ENCODE results near the gene FCER1G.

The FCER1G gene

DNA sequence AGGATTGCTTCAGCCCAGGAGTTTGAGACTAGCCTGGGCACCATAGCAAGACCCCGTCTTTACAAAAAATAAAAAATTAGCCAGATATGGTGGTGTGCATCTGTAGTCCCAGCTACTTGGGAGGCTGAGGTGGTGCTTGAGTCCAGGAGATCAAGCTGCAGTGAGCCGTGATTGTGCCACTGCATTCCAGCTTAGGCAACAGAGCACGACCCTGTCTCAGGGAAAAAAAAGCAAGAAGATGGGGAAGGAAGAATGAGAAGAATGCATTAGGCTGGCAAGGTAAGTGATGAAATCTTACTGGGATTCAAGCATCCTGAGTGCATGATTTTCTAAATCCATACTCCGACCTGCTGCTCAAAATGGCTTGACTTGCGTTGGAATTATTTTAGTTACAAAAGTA, 50.2 kb downstream of the FCER1G start:
- Mint-ChIP-seq H3K36me3 (no peaks in the 10 kb centered on the region), H3K27ac (no peak overlapping the region), H3K9me3 (no peaks in the 10 kb centered on the region), H3K27me3 (peaks cover 22 to 33% of the 10 kb centered on the region in 2 donors), H3K4me1 (peaks cover 21 to 28% of the 10 kb centered on the region in 2 donors), H3K4me3 (no peak overlapping the region)
- DNase-seq (no peak), ATAC-seq (replicated peaks) (no peak)

DNA sequence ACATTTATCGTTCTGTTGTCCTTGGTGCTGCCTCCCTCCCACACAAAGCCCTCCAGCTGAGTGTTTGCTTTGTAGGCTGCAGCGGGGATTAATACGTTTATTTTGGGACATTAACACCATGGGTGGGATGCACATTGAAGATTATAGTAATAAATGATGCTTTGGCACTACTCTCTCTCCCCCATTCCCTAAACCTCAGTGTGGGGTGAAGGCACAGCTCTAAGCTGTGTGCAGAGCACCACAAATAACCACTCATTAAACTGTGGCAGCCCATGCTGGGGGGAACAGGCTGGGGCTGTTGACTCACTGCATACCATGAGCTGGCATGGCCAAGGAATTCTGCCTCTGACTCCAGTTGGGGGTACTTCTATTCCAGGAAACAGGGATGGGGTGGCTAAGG, 51.1 kb downstream of the FCER1G start:
- peaks cover 16 to 24% of the 10 kb centered on the region in 2 donors for H3K27me3 Mint-ChIP-seq
- H3K4me1 Mint-ChIP-seq, result peaks cover 13 to 21% of the 10 kb centered on the region in 2 donors
- H3K4me3 Mint-ChIP-seq, result no peak overlapping the region
- H3K9me3 Mint-ChIP-seq, result no peaks in the 10 kb centered on the region
- peak overlapping the region; percentile 34 for H3K27ac Mint-ChIP-seq
- DNase-seq (no peak), ATAC-seq (replicated peaks) (no peak)
- no peaks in the 10 kb centered on the region for H3K36me3 Mint-ChIP-seq

DNA sequence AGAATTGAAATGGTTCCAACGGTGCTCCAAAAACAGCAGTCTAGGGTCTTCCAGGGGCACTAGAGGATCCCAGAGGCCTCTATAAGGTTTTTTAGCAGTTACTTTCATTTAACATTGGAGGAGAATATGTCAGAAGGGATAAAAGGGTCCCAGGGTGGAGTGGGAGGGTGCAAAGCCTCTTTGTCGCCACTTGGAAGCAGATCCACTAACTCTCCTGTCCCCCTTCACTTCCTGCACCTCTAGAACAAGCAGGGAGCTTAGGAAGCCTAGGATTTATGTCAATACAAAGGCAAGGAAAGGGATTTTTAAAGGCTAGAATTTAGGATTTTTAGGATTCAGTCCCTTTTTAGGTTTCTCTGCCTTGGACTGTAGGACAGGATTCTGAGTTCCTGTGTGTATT, 51.7 kb downstream of the FCER1G start:
- Mint-ChIP-seq H3K27me3 (peaks cover 12 to 22% of the 10 kb centered on the region in 2 donors), H3K36me3 (no peaks in the 10 kb centered on the region), H3K27ac (no peak overlapping the region), H3K4me1 (peaks cover 7 to 15% of the 10 kb centered on the region in 2 donors), H3K4me3 (no peak overlapping the region), H3K9me3 (no peaks in the 10 kb centered on the region)
- DNase-seq (no peak), ATAC-seq (replicated peaks) (no peak)

DNA sequence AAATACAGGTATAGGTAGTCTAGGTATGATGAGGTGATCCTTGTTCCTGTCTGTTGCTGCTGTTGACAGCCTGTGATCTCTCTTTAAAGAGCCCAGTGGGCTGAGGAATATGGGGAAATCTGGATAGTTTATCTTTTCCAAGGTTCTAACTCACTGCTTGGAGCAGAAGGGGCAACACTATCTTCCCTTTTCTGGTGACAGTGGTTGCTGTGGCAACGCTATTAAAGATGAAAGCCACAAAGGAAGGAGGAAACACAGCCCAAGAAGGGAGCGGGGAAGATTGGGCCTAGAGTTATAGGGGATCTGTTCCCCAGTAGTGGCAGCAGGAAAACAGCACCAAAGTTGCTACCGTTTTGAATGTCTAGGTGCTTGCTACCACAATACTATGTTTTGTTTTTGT, 52.2 kb downstream of the FCER1G start:
- Mint-ChIP-seq H3K27ac (no peak overlapping the region), H3K27me3 (peaks cover 14 to 20% of the 10 kb centered on the region in 2 donors), H3K9me3 (no peaks in the 10 kb centered on the region), H3K4me1 (peaks cover 7 to 13% of the 10 kb centered on the region in 2 donors), H3K4me3 (no peak overlapping the region), H3K36me3 (no peaks in the 10 kb centered on the region)
- ATAC-seq (replicated peaks), result peak in 1 of 2 donors; percentile 29
- DNase-seq, result no peak
